HCT116 (cell line): ENCODE results near the gene KDM6B.

Experiments used
- CEBPB ChIP-seq: IDR thresholded peaks from 2 replicates; pipeline ENCODE4 v1.6.1; 2012; ENCODE audit warnings: low read depth
- CTCF ChIP-seq, 3 experiments: fragments of 200-600 bp in 1 of 3; sonication (generic) in 1 of 3; IDR thresholded peaks in 2 of 3; conservative IDR thresholded peaks in 1 of 3; 2 replicates each; pipeline ENCODE4 v1.5.1; 2012 to 2017; ENCODE audit warnings: low read depth in 2 of 3, low read length in 2 of 3, antibody characterized with exemption in 1 of 3, borderline replicate concordance in 1 of 3, control low read depth in 1 of 3, mild to moderate bottlenecking in 1 of 3, mixed read lengths in 1 of 3, mixed run types in 1 of 3, moderate library complexity in 1 of 3; ENCODE audit not compliant: insufficient read depth in 1 of 3
- EGR1 ChIP-seq: IDR thresholded peaks from 2 replicates; pipeline ENCODE4 v1.6.1; 2012; ENCODE audit warnings: low read depth
- EZH2 ChIP-seq: fragments of 200-600 bp; sonication (generic); IDR thresholded peaks from 2 replicates; pipeline ENCODE4 v1.6.1; 2017; ENCODE audit warnings: antibody characterized with exemption, mixed run types
- EZH2phosphoT487 ChIP-seq: fragments of 200-600 bp; IDR thresholded peaks from 2 replicates; pipeline ENCODE4 v1.6.1; 2018; ENCODE audit warnings: antibody characterized with exemption, borderline replicate concordance
- JUND ChIP-seq: IDR thresholded peaks from 2 replicates; pipeline ENCODE4 v1.6.1; 2012
- POLR2A ChIP-seq: IDR thresholded peaks from 2 replicates; pipeline ENCODE4 v1.7.0; 2011; ENCODE audit warnings: borderline replicate concordance; ENCODE audit not compliant: insufficient read depth, insufficient read length; ENCODE audit errors: extremely low read depth
- POLR2AphosphoS5 ChIP-seq: IDR thresholded peaks from 2 replicates; pipeline ENCODE4 v1.6.1; 2011; ENCODE audit warnings: mild to moderate bottlenecking, low read depth, low read length, moderate library complexity
- REST ChIP-seq: IDR thresholded peaks from 2 replicates; pipeline ENCODE4 v1.6.1; 2012; ENCODE audit warnings: low read depth
- SIN3A ChIP-seq: IDR thresholded peaks from 2 replicates; pipeline ENCODE4 v1.6.1; 2012; ENCODE audit warnings: low read depth
- SP1 ChIP-seq: IDR thresholded peaks from 2 replicates; pipeline ENCODE4 v1.6.1; 2012; ENCODE audit warnings: low read depth
- SRF ChIP-seq: IDR thresholded peaks from 2 replicates; pipeline ENCODE4 v1.6.1; 2012; ENCODE audit warnings: low read depth
- TF ChIP-seq, protein P1 (sequence below): IDR thresholded peaks from 2 replicates; pipeline ENCODE4 v1.6.1; 2012
- TF ChIP-seq, protein P2 (sequence below): IDR thresholded peaks from 2 replicates; pipeline ENCODE4 v1.6.1; 2011; ENCODE audit warnings: mild to moderate bottlenecking, low read length, moderate library complexity; ENCODE audit not compliant: insufficient replicate concordance; ENCODE audit errors: extremely low read depth

DNA sequence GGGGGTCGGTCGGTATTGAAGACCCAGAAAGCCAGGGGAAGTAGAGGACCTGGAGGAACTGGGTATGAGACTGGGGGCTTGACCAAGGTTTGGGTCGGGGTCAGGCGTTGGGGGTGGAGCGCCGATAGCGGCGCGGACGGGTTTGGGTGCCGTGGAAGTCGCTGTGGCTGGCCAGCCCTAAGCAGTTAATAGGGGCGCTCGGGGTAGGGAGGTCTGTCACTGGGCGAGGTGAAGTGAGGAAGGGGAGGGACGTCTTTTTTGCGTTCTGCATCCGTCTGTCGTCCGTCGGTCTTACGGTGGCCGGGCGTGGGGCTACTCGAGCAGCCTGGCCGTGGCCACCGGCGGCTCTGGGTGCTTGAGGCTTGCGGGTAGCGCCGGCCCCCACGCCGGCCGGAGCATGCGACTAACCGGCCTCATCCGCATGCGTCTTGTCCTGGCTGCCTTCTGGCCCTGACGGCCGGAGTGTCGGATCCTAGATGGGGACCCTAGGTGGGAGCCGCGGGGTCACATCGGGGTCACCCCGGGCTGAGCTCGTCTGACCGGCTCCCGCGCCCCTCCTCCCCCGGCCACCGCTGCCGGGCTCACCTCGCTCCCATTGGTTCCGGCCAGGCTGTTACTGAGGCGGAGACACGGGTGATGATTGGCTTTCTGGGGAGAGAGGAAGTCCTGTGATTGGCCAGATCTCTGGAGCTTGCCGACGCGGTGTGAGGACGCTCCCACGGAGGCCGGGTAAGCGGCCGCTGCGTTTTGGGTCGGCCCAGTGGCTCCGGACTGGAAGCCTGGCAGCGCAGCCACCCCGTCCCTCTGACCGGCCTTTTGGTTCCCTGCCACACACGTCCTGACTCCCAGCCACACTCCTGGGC lies 10.5 kb downstream of the KDM6B start:
- TF ChIP-seq SRF (no peak), CTCF (IDR thresholded peaks at IDR 0.05 in 2 of 3, conservative IDR thresholded peaks at IDR 0.05 in 1 of 3; ENCODE audit: borderline replicate concordance in 1 of 3, insufficient read depth in 1 of 3, low read depth in 2 of 3, low read length in 2 of 3) (no peak), POLR2A (peak; percentile 51), SP1 (no peak), CEBPB (no peak), JUND (no peak), POLR2AphosphoS5 (peak; percentile 57), EZH2phosphoT487 (no peak), EZH2 (no peak), REST (no peak), SIN3A (no peak), EGR1 (no peak)
- TF ChIP-seq, protein P1, sequence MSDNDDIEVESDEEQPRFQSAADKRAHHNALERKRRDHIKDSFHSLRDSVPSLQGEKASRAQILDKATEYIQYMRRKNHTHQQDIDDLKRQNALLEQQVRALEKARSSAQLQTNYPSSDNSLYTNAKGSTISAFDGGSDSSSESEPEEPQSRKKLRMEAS, result no peak
- TF ChIP-seq, protein P2, sequence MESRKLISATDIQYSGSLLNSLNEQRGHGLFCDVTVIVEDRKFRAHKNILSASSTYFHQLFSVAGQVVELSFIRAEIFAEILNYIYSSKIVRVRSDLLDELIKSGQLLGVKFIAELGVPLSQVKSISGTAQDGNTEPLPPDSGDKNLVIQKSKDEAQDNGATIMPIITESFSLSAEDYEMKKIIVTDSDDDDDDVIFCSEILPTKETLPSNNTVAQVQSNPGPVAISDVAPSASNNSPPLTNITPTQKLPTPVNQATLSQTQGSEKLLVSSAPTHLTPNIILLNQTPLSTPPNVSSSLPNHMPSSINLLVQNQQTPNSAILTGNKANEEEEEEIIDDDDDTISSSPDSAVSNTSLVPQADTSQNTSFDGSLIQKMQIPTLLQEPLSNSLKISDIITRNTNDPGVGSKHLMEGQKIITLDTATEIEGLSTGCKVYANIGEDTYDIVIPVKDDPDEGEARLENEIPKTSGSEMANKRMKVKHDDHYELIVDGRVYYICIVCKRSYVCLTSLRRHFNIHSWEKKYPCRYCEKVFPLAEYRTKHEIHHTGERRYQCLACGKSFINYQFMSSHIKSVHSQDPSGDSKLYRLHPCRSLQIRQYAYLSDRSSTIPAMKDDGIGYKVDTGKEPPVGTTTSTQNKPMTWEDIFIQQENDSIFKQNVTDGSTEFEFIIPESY, result no peak
